HG03039 (cell line): ENCODE results near the gene CLEC4F.

Experiments
- ATAC-seq: cut with Tn5 transposase; IDR thresholded peaks from one replicate; pipeline ENCODE4 v1.9.1; 2021; ENCODE audit warnings: mild to moderate bottlenecking, moderate library complexity; ENCODE audit not compliant: unreplicated experiment

CLEC4F gene

GRCh38 chr2:70789304-70790135, 30.9 kb downstream of the CLEC4F start:
- no peak for ATAC-seq

GRCh38 chr2:70785137-70785911, 35.1 kb downstream of the CLEC4F start:
- ATAC-seq, result no peak

GRCh38 chr2:70784320-70784719, 36.1 kb downstream of the CLEC4F start:
- ATAC-seq, result no peak

- no peak for ATAC-seq
Measured at GRCh38 chr2:70779911-70780545, 40.4 kb downstream of the CLEC4F start.

GRCh38 chr2:70779491-70779890, 40.9 kb downstream of the CLEC4F start:
- ATAC-seq, result no peak

GRCh38 chr2:70778676-70779075, 41.7 kb downstream of the CLEC4F start:
- ATAC-seq, result no peak

- ATAC-seq, result no peak
Measured at GRCh38 chr2:70777450-70777849, 42.9 kb downstream of the CLEC4F start.

- no peak for ATAC-seq
Measured at GRCh38 chr2:70776266-70776665, 44.1 kb downstream of the CLEC4F start.

- ATAC-seq, result no peak
Measured at GRCh38 chr2:70775141-70775540, 45.3 kb downstream of the CLEC4F start.

GRCh38 chr2:70772486-70773155, 47.8 kb downstream of the CLEC4F start:
- ATAC-seq, result no peak

- no peak for ATAC-seq
Measured at GRCh38 chr2:70771446-70771845, 49.0 kb downstream of the CLEC4F start.

GRCh38 chr2:70769450-70769849, 50.9 kb downstream of the CLEC4F start:
- ATAC-seq, result no peak

- no peak for ATAC-seq
Measured at GRCh38 chr2:70768590-70769085, 51.8 kb downstream of the CLEC4F start.

GRCh38 chr2:70767699-70768589, 52.5 kb downstream of the CLEC4F start, which contains the start of gene ADD2:
Gene ADD2, minus strand, starts transcription at chr2:70768200. Its CDS starts 61,792 bp downstream, at chr2:70706408.
- no peak for ATAC-seq

GRCh38 chr2:70767079-70767698, 53.2 kb downstream of the CLEC4F start:
- no peak for ATAC-seq

GRCh38 chr2:70766357-70767078, 53.9 kb downstream of the CLEC4F start:
- no peak for ATAC-seq

- no peak for ATAC-seq
Measured at GRCh38 chr2:70765507-70765906, 54.9 kb downstream of the CLEC4F start.

GRCh38 chr2:70759446-70759845, 61.0 kb downstream of the CLEC4F start:
- ATAC-seq, result no peak
